Osteocyte (in vitro differentiated cells): ENCODE results near the gene PAQR3. TPM values are rescaled to one million over a fixed set of nuclear protein-coding genes. Genes with fewer than 3 reads are reported as not detected.
A peak's percentile ranks its signal among the peaks of the same experiment; 100 is the strongest.

Source experiments
- DNase-seq: peaks from one replicate; pipeline ENCODE4 v3.0.0; 2021; ENCODE audit warnings: mixed read lengths; ENCODE audit not compliant: unreplicated experiment; ENCODE audit errors: extremely low spot score
- H3K27ac Mint-ChIP-seq: one replicate; pipeline ENCODE4 v1.8.0; 2021; ENCODE audit warnings: mild to moderate bottlenecking, mixed read lengths; ENCODE audit not compliant: unreplicated experiment
- H3K27me3 Mint-ChIP-seq: one replicate; pipeline ENCODE4 v1.8.0; 2021; ENCODE audit warnings: mixed read lengths; ENCODE audit not compliant: unreplicated experiment
- H3K36me3 Mint-ChIP-seq: one replicate; pipeline ENCODE4 v1.8.0; 2021; ENCODE audit warnings: mixed read lengths; ENCODE audit not compliant: unreplicated experiment
- H3K4me1 Mint-ChIP-seq: one replicate; pipeline ENCODE4 v1.8.0; 2021; ENCODE audit warnings: mixed read lengths; ENCODE audit not compliant: unreplicated experiment
- H3K4me3 Mint-ChIP-seq: one replicate; pipeline ENCODE4 v1.8.0; 2021; ENCODE audit warnings: mild to moderate bottlenecking, moderate library complexity, mixed read lengths; ENCODE audit not compliant: unreplicated experiment
- H3K9me3 Mint-ChIP-seq: one replicate; pipeline ENCODE4 v1.8.0; 2021; ENCODE audit warnings: mixed read lengths; ENCODE audit not compliant: unreplicated experiment
- CTCF ChIP-seq: fragments of 200-600 bp; sonication (generic); IDR thresholded peaks from 2 replicates; pipeline ENCODE4 v1.5.0; 2021; ENCODE audit warnings: antibody characterized with exemption, mild to moderate bottlenecking, moderate library complexity
- total RNA-seq: library from RNA; stranded (reverse); gene quantifications from 2 replicates; pipeline ENCODE4 v1.2.1, GENCODE V29; 2021

The PAQR3 gene
- total RNA-seq, 1 donor from 2014 or later = 12.4 TPM

GRCh38 chr4:78971326-78971725 is 32.1 kb upstream of the PAQR3 start:
- Mint-ChIP-seq H3K27me3 (peaks cover 46% of the 10 kb centered on the region), H3K27ac (no peak overlapping the region), H3K36me3 (no peaks in the 10 kb centered on the region), H3K9me3 (no peaks in the 10 kb centered on the region), H3K4me1 (no peaks in the 10 kb centered on the region), H3K4me3 (no peak overlapping the region)
- DNase-seq = no peak
- TF ChIP-seq CTCF = no peak

GRCh38 chr4:78962597-78963115 is 23.4 kb upstream of the PAQR3 start:
- H3K4me1 Mint-ChIP-seq = peaks cover 34% of the 10 kb centered on the region
- no peak for TF ChIP-seq CTCF
- H3K27ac Mint-ChIP-seq = no peak overlapping the region
- DNase-seq = no peak
- no peaks in the 10 kb centered on the region for H3K36me3 Mint-ChIP-seq
- H3K4me3 Mint-ChIP-seq = no peak overlapping the region
- peaks cover 5% of the 10 kb centered on the region for H3K9me3 Mint-ChIP-seq
- H3K27me3 Mint-ChIP-seq = peaks cover 22% of the 10 kb centered on the region

GRCh38 chr4:78960926-78961325 is 21.7 kb upstream of the PAQR3 start:
- Mint-ChIP-seq H3K9me3 (peaks cover 5% of the 10 kb centered on the region), H3K4me3 (no peak overlapping the region), H3K36me3 (no peaks in the 10 kb centered on the region), H3K27ac (peak overlapping the region; percentile 32), H3K4me1 (peaks cover 34% of the 10 kb centered on the region), H3K27me3 (peaks cover 16% of the 10 kb centered on the region)
- TF ChIP-seq CTCF = no peak
- no peak for DNase-seq

GRCh38 chr4:78956975-78957374 is 17.7 kb upstream of the PAQR3 start:
- DNase-seq = no peak
- no peaks in the 10 kb centered on the region for H3K36me3 Mint-ChIP-seq
- H3K27me3 Mint-ChIP-seq = peaks cover 36% of the 10 kb centered on the region
- no peak for TF ChIP-seq CTCF
- H3K4me1 Mint-ChIP-seq = peaks cover 23% of the 10 kb centered on the region
- H3K9me3 Mint-ChIP-seq = peaks cover 5% of the 10 kb centered on the region
- no peak overlapping the region for H3K27ac Mint-ChIP-seq
- no peak overlapping the region for H3K4me3 Mint-ChIP-seq

- TF ChIP-seq CTCF = peak; percentile 45
- DNase-seq = no peak
- Mint-ChIP-seq H3K4me3 (no peak overlapping the region), H3K4me1 (peaks cover 1% of the 10 kb centered on the region), H3K27me3 (peaks cover 56% of the 10 kb centered on the region), H3K36me3 (no peaks in the 10 kb centered on the region), H3K9me3 (no peaks in the 10 kb centered on the region), H3K27ac (no peak overlapping the region)
Observed at GRCh38 chr4:78953769-78954666, 14.8 kb upstream of the PAQR3 start.
